Activated T-cell treated with anti-CD3 and anti-CD28 coated beads, Interleukin-2, amount 50 U/mL, for 24 hours (primary cell): ENCODE data around the gene ELAVL3.
"Not testable (repeated sequence)": the region's sequence is repeated elsewhere in the genome, so short reads cannot be mapped to it uniquely, and the experiment has no call there.

Experiments used
- DNase-seq: peaks from one replicate; pipeline ENCODE4 v3.0.0-alpha.2; 2020
- H3K27ac Mint-ChIP-seq: 2 replicates; pipeline ENCODE4 v1.8.0; 2020; ENCODE audit warnings: mild to moderate bottlenecking, mixed read lengths
- H3K27me3 Mint-ChIP-seq: 2 replicates; pipeline ENCODE4 v1.8.0; 2020; ENCODE audit warnings: mixed read lengths
- H3K36me3 Mint-ChIP-seq: 2 replicates; pipeline ENCODE4 v1.8.0; 2020; ENCODE audit warnings: low read depth, mixed read lengths
- H3K4me1 Mint-ChIP-seq: 2 replicates; pipeline ENCODE4 v1.8.0; 2020; ENCODE audit warnings: low read depth, mixed read lengths
- H3K4me3 Mint-ChIP-seq: 2 replicates; pipeline ENCODE4 v1.8.0; 2020; ENCODE audit warnings: mild to moderate bottlenecking, moderate library complexity, mixed read lengths
- H3K9me3 Mint-ChIP-seq: 2 replicates; pipeline ENCODE4 v1.8.0; 2020; ENCODE audit warnings: mixed read lengths

Gene ELAVL3

GRCh38 chr19:11422163-11423065 lies 58.4 kb downstream of the ELAVL3 start:
- Mint-ChIP-seq H3K9me3 (no peaks in the 10 kb centered on the region), H3K4me3 (peak overlapping the region; percentile 54), H3K4me1 (peaks cover 44% of the 10 kb centered on the region), H3K27me3 (peaks cover 64% of the 10 kb centered on the region), H3K36me3 (no peaks in the 10 kb centered on the region), H3K27ac (no peak overlapping the region)
- peak; percentile 78 for DNase-seq

GRCh38 chr19:11421371-11422098 lies 59.3 kb downstream of the ELAVL3 start:
- Mint-ChIP-seq H3K36me3 (no peaks in the 10 kb centered on the region), H3K4me3 (peak overlapping the region; percentile 54), H3K4me1 (peaks cover 44% of the 10 kb centered on the region), H3K27me3 (peaks cover 70% of the 10 kb centered on the region), H3K9me3 (no peaks in the 10 kb centered on the region), H3K27ac (no peak overlapping the region)
- peak; percentile 68 for DNase-seq

GRCh38 chr19:11420429-11421370 lies 60.1 kb downstream of the ELAVL3 start:
- H3K27me3 Mint-ChIP-seq = peaks cover 74% of the 10 kb centered on the region

GRCh38 chr19:11418549-11419506 lies 62.0 kb downstream of the ELAVL3 start, which contains the start of gene RGL3:
TSS of gene RGL3 (minus strand) at chr19:11419314. CDS start at chr19:11419278, 36 bp downstream.
- H3K4me1 Mint-ChIP-seq = peaks cover 41% of the 10 kb centered on the region
- no peaks in the 10 kb centered on the region for H3K36me3 Mint-ChIP-seq
- no peaks in the 10 kb centered on the region for H3K9me3 Mint-ChIP-seq
- peaks cover 69% of the 10 kb centered on the region for H3K27me3 Mint-ChIP-seq
- no peak within 1 kb of the TSS for H3K27ac Mint-ChIP-seq
- no peak within 1 kb of the TSS for H3K4me3 Mint-ChIP-seq
- no peak for DNase-seq

More at GRCh38 chr19:11420429-11421370, 60.1 kb downstream of the ELAVL3 start:
- Mint-ChIP-seq H3K36me3 (no peaks in the 10 kb centered on the region), H3K9me3 (no peaks in the 10 kb centered on the region), H3K4me3 (peak overlapping the region; percentile 30), H3K4me1 (peaks cover 44% of the 10 kb centered on the region), H3K27ac (no peak overlapping the region)
- DNase-seq = peak; percentile 38

- Mint-ChIP-seq H3K27me3 (peaks cover 62% of the 10 kb centered on the region), H3K4me3 (no peak overlapping the region), H3K4me1 (peaks cover 34% of the 10 kb centered on the region), H3K36me3 (no peaks in the 10 kb centered on the region), H3K9me3 (no peaks in the 10 kb centered on the region), H3K27ac (no peak overlapping the region)
- no peak for DNase-seq
Measured at GRCh38 chr19:11418094-11418548, 62.7 kb downstream of the ELAVL3 start.

- peaks cover 18% of the 10 kb centered on the region for H3K4me1 Mint-ChIP-seq
- H3K4me3 Mint-ChIP-seq = no peak overlapping the region
- H3K36me3 Mint-ChIP-seq = no peaks in the 10 kb centered on the region
- H3K27ac Mint-ChIP-seq = no peak overlapping the region
- DNase-seq = no peak
- H3K9me3 Mint-ChIP-seq = no peaks in the 10 kb centered on the region
- peaks cover 52% of the 10 kb centered on the region for H3K27me3 Mint-ChIP-seq
Measured at GRCh38 chr19:11416346-11417052, 64.3 kb downstream of the ELAVL3 start.

- H3K36me3 Mint-ChIP-seq = no peaks in the 10 kb centered on the region
- no peak for DNase-seq
- no peaks in the 10 kb centered on the region for H3K9me3 Mint-ChIP-seq
- H3K27me3 Mint-ChIP-seq = peaks cover 38% of the 10 kb centered on the region
- no peak overlapping the region for H3K27ac Mint-ChIP-seq
- H3K4me3 Mint-ChIP-seq = no peak overlapping the region
- H3K4me1 Mint-ChIP-seq = peaks cover 6% of the 10 kb centered on the region
Measured at GRCh38 chr19:11414544-11414943, 66.3 kb downstream of the ELAVL3 start.

- H3K4me3 Mint-ChIP-seq = no peak overlapping the region
- H3K36me3 Mint-ChIP-seq = no peaks in the 10 kb centered on the region
- no peak overlapping the region for H3K27ac Mint-ChIP-seq
- H3K27me3 Mint-ChIP-seq = peaks cover 29% of the 10 kb centered on the region
- DNase-seq = no peak
- no peaks in the 10 kb centered on the region for H3K4me1 Mint-ChIP-seq
- H3K9me3 Mint-ChIP-seq = no peaks in the 10 kb centered on the region
Measured at GRCh38 chr19:11410682-11411081, 70.2 kb downstream of the ELAVL3 start.

- H3K36me3 Mint-ChIP-seq = no peaks in the 10 kb centered on the region
- DNase-seq = no peak
- H3K27me3 Mint-ChIP-seq = peaks cover 29% of the 10 kb centered on the region
- H3K27ac Mint-ChIP-seq = no peak overlapping the region
- H3K4me3 Mint-ChIP-seq = no peak overlapping the region
- no peaks in the 10 kb centered on the region for H3K9me3 Mint-ChIP-seq
- no peaks in the 10 kb centered on the region for H3K4me1 Mint-ChIP-seq
Measured at GRCh38 chr19:11408591-11408990, 72.3 kb downstream of the ELAVL3 start.

GRCh38 chr19:11406703-11407236 lies 74.1 kb downstream of the ELAVL3 start:
- not testable (repeated sequence) for H3K27ac Mint-ChIP-seq, H3K4me3 Mint-ChIP-seq, H3K9me3 Mint-ChIP-seq, H3K36me3 Mint-ChIP-seq, DNase-seq, H3K4me1 Mint-ChIP-seq
- H3K27me3 Mint-ChIP-seq = peaks cover 26% of the 10 kb centered on the region

- H3K4me1 Mint-ChIP-seq = no peaks in the 10 kb centered on the region
- no peaks in the 10 kb centered on the region for H3K36me3 Mint-ChIP-seq
- peaks cover 24% of the 10 kb centered on the region for H3K27me3 Mint-ChIP-seq
- H3K27ac Mint-ChIP-seq = no peak overlapping the region
- no peaks in the 10 kb centered on the region for H3K9me3 Mint-ChIP-seq
- H3K4me3 Mint-ChIP-seq = no peak overlapping the region
- peak; percentile 57 for DNase-seq
Measured at GRCh38 chr19:11405846-11406643, 74.8 kb downstream of the ELAVL3 start.
